Smooth muscle cell (in vitro differentiated cells): ENCODE data around the gene SCML1. TPM values are rescaled to one million over a fixed set of nuclear protein-coding genes. Genes with fewer than 3 reads are reported as not detected.

Source experiments
- DNase-seq: peaks from one replicate; lab custom pipeline; 2025; ENCODE audit not compliant: unreplicated experiment; lab: John Stamatoyannopoulos, UW
- H2AFZ ChIP-seq: fragments of 200-600 bp; sonication (generic); 2 replicates; pipeline ENCODE4 v1.6.0; 2016; ENCODE audit warnings: antibody characterized with exemption, low read depth, mild to moderate bottlenecking
- H3F3A ChIP-seq: fragments of 200-600 bp; sonication (generic); 2 replicates; pipeline ENCODE4 v1.6.0; 2017; ENCODE audit warnings: antibody characterized with exemption, low read depth
- H3K27ac ChIP-seq: fragments of 200-600 bp; sonication (generic); 2 replicates; pipeline ENCODE4 v1.5.1; 2016; ENCODE audit warnings: low read depth, mild to moderate bottlenecking
- H3K27me3 ChIP-seq: fragments of 200-600 bp; sonication (generic); 2 replicates; pipeline ENCODE4 v1.6.1; 2016; ENCODE audit warnings: low read depth, mild to moderate bottlenecking
- H3K36me3 ChIP-seq: fragments of 200-600 bp; sonication (generic); 2 replicates; pipeline ENCODE4 v1.5.1; 2016; ENCODE audit warnings: low read depth
- H3K4me1 ChIP-seq: fragments of 200-600 bp; sonication (generic); 2 replicates; pipeline ENCODE4 v1.5.1; 2016; ENCODE audit warnings: low read depth
- H3K4me2 ChIP-seq: fragments of 200-600 bp; sonication (generic); 2 replicates; pipeline ENCODE4 v1.6.0; 2016; ENCODE audit warnings: mild to moderate bottlenecking
- H3K4me3 ChIP-seq: fragments of 200-600 bp; sonication (generic); 2 replicates; pipeline ENCODE4 v1.5.1; 2016; ENCODE audit warnings: mild to moderate bottlenecking
- H3K79me2 ChIP-seq: fragments of 200-600 bp; sonication (generic); 2 replicates; pipeline ENCODE4 v1.6.0; 2016; ENCODE audit warnings: low read depth, mild to moderate bottlenecking
- H3K9ac ChIP-seq: fragments of 200-600 bp; sonication (generic); 2 replicates; pipeline ENCODE4 v1.6.0; 2016; ENCODE audit warnings: low read depth
- H3K9me3 ChIP-seq: fragments of 200-600 bp; sonication (generic); replicated peaks from 2 replicates; pipeline ENCODE4 v1.5.1; 2016; ENCODE audit warnings: low read depth
- H4K20me1 ChIP-seq: fragments of 200-600 bp; sonication (generic); 2 replicates; pipeline ENCODE4 v1.6.0; 2016; ENCODE audit warnings: low read depth
- CTCF ChIP-seq: fragments of 200-600 bp; sonication (generic); IDR thresholded peaks from 2 replicates; pipeline ENCODE4 v1.5.1; 2017; ENCODE audit warnings: borderline replicate concordance, mild to moderate bottlenecking, antibody characterized with exemption; ENCODE audit not compliant: insufficient read depth, poor library complexity, severe bottlenecking
- WGBS: methylation state at CpG from one replicate; pipeline ENCODE4 v1.1.7; 2016; ENCODE audit warnings: low lambda C conversion rate; 5-methylcytosine and 5-hydroxymethylcytosine counted together
- polyA plus RNA-seq: library from polyadenylated mRNA; unstranded; fragments of >200 nt; fragmentation: Nextera tagmentation; extraction: Ambion mirVana; gene quantifications from 2 replicates; pipeline ENCODE4 v1.2.1, GENCODE V29; 2016
- total RNA-seq: library from RNA; depleted of rRNA; stranded (reverse); fragments of >200 nt; gene quantifications from 2 replicates; pipeline ENCODE4 v1.2.3, GENCODE V29; 2014

The SCML1 gene
- total and polyA plus RNA-seq, 2 experiments from 2014 or later = 9.8 to 12.4 TPM

GRCh38 chrX:17705211-17705610, 32.1 kb upstream of the SCML1 start:
- no peaks in the 10 kb centered on the region for H3K9me3 ChIP-seq
- H3K4me3 ChIP-seq = no peak overlapping the region
- no peaks in the 10 kb centered on the region for H3K4me1 ChIP-seq
- no peaks in the 10 kb centered on the region for H3K27me3 ChIP-seq
- WGBS = 89% methylated on average over 2 of the region's 2 CpGs
- H2AFZ ChIP-seq = no peak overlapping the region
- no peaks in the 10 kb centered on the region for H3F3A ChIP-seq
- TF ChIP-seq CTCF = no peak
- H3K79me2 ChIP-seq = no peaks in the 10 kb centered on the region
- no peak overlapping the region for H3K9ac ChIP-seq
- no peaks in the 10 kb centered on the region for H4K20me1 ChIP-seq
- H3K4me2 ChIP-seq = no peak overlapping the region
- H3K36me3 ChIP-seq = no peaks in the 10 kb centered on the region
- no peak overlapping the region for H3K27ac ChIP-seq
- DNase-seq = no peak

GRCh38 chrX:17706676-17707075, 30.6 kb upstream of the SCML1 start:
- H3K9me3 ChIP-seq = no peaks in the 10 kb centered on the region
- H3F3A ChIP-seq = no peaks in the 10 kb centered on the region
- TF ChIP-seq CTCF = no peak
- 72% methylated on average over 4 of the region's 4 CpGs for WGBS
- no peak overlapping the region for H2AFZ ChIP-seq
- H3K4me3 ChIP-seq = no peak overlapping the region
- H3K4me1 ChIP-seq = no peaks in the 10 kb centered on the region
- H3K36me3 ChIP-seq = no peaks in the 10 kb centered on the region
- no peak overlapping the region for H3K4me2 ChIP-seq
- H3K9ac ChIP-seq = no peak overlapping the region
- no peaks in the 10 kb centered on the region for H4K20me1 ChIP-seq
- H3K27me3 ChIP-seq = no peaks in the 10 kb centered on the region
- H3K79me2 ChIP-seq = no peaks in the 10 kb centered on the region
- no peak for DNase-seq
- no peak overlapping the region for H3K27ac ChIP-seq

GRCh38 chrX:17707731-17708130, 29.6 kb upstream of the SCML1 start:
- no peaks in the 10 kb centered on the region for H4K20me1 ChIP-seq
- H3K4me1 ChIP-seq = no peaks in the 10 kb centered on the region
- WGBS = 71% methylated on average over 3 of the region's 3 CpGs
- no peaks in the 10 kb centered on the region for H3K36me3 ChIP-seq
- no peak overlapping the region for H3K4me2 ChIP-seq
- no peaks in the 10 kb centered on the region for H3K79me2 ChIP-seq
- no peaks in the 10 kb centered on the region for H3F3A ChIP-seq
- H2AFZ ChIP-seq = no peak overlapping the region
- no peak for TF ChIP-seq CTCF
- no peak overlapping the region for H3K27ac ChIP-seq
- no peaks in the 10 kb centered on the region for H3K9me3 ChIP-seq
- no peak overlapping the region for H3K4me3 ChIP-seq
- no peaks in the 10 kb centered on the region for H3K27me3 ChIP-seq
- H3K9ac ChIP-seq = no peak overlapping the region
- no peak for DNase-seq

- Histone ChIP-seq H3K27me3 (no peaks in the 10 kb centered on the region), H3K36me3 (no peaks in the 10 kb centered on the region), H3K9me3 (no peaks in the 10 kb centered on the region), H3K79me2 (no peaks in the 10 kb centered on the region), H3K27ac (no peak overlapping the region), H3F3A (no peaks in the 10 kb centered on the region), H3K4me1 (no peaks in the 10 kb centered on the region), H4K20me1 (no peaks in the 10 kb centered on the region), H2AFZ (no peak overlapping the region), H3K4me3 (no peak overlapping the region), H3K9ac (no peak overlapping the region), H3K4me2 (no peak overlapping the region)
- 58% methylated on average over 1 of the region's 1 CpG for WGBS
- DNase-seq = no peak
- no peak for TF ChIP-seq CTCF
Observed at GRCh38 chrX:17710871-17711301, 26.4 kb upstream of the SCML1 start.
